GM12878 (cell line): ENCODE measurements around the gene TMEM175. TPM values are rescaled to one million over a fixed set of nuclear protein-coding genes. Genes with fewer than 3 reads are reported as not detected.

ENCODE experiments used
- CBFB ChIP-seq: IDR thresholded peaks from 2 replicates; pipeline ENCODE4 v1.6.1; 2016; ENCODE audit warnings: antibody characterized with exemption, low read depth
- CTCF ChIP-seq, 3 experiments: IDR thresholded peaks in 2 of 3; conservative IDR thresholded peaks in 1 of 3; 2 replicates each; pipeline ENCODE4 v1.5.1; 2011; ENCODE audit warnings: low read depth in 3 of 3, low read length in 3 of 3, mild to moderate bottlenecking in 3 of 3, control low read depth in 2 of 3, moderate library complexity in 2 of 3, inconsistent platforms in 1 of 3, mixed read lengths in 1 of 3; ENCODE audit not compliant: control insufficient read depth in 2 of 3, insufficient read depth in 1 of 3; ENCODE audit errors: extremely low read depth in 1 of 3
- E2F4 ChIP-seq: IDR thresholded peaks from 2 replicates; pipeline ENCODE4 v1.6.1; 2012; ENCODE audit warnings: low read depth, low read length, improper control_type of control experiment
- FOXK2 ChIP-seq: fragments of 450-650 bp; IDR thresholded peaks from 2 replicates; pipeline ENCODE4 v1.6.1; 2017; ENCODE audit warnings: mild to moderate bottlenecking, moderate library complexity
- GATAD2B ChIP-seq: fragments of 450-650 bp; conservative IDR thresholded peaks from 2 replicates; pipeline ENCODE4 v1.6.1; 2017; ENCODE audit warnings: low read depth, mild to moderate bottlenecking, moderate library complexity
- HCFC1 ChIP-seq: fragments of 150-350 bp; IDR thresholded peaks from 2 replicates; pipeline ENCODE4 v1.6.1; 2014; ENCODE audit warnings: low read length
- IKZF1 ChIP-seq: fragments of 450-650 bp; conservative IDR thresholded peaks from 2 replicates; pipeline ENCODE4 v1.6.1; 2017; ENCODE audit warnings: antibody characterized with exemption, mild to moderate bottlenecking
- IRF3 ChIP-seq: fragments of 450-650 bp; IDR thresholded peaks from 2 replicates; pipeline ENCODE4 v1.6.1; 2014; ENCODE audit warnings: mild to moderate bottlenecking
- IRF4 ChIP-seq: IDR thresholded peaks from 2 replicates; pipeline ENCODE4 v1.6.1; 2011; ENCODE audit warnings: low read depth, low read length
- MAX ChIP-seq: IDR thresholded peaks from 2 replicates; pipeline ENCODE4 v1.6.1; 2012; ENCODE audit warnings: low read depth, low read length, improper control_type of control experiment
- NFYB ChIP-seq: IDR thresholded peaks from 2 replicates; pipeline ENCODE4 v1.6.1; 2011; ENCODE audit warnings: low read depth, mild to moderate bottlenecking, low read length, improper control_type of control experiment, moderate library complexity; ENCODE audit not compliant: insufficient read depth
- NKRF ChIP-seq: fragments of 450-650 bp; conservative IDR thresholded peaks from 2 replicates; pipeline ENCODE4 v1.6.1; 2017; ENCODE audit warnings: mild to moderate bottlenecking, moderate library complexity
- POLR2AphosphoS5 ChIP-seq: IDR thresholded peaks from 2 replicates; pipeline ENCODE4 v1.6.1; 2011; ENCODE audit warnings: mild to moderate bottlenecking, low read length, inconsistent platforms
- RELA ChIP-seq: fragments of 450-650 bp; IDR thresholded peaks from 2 replicates; pipeline ENCODE4 v1.8.0; 2014; ENCODE audit warnings: borderline replicate concordance; ENCODE audit not compliant: partially characterized antibody
- SIN3A ChIP-seq: IDR thresholded peaks from 2 replicates; pipeline ENCODE4 v1.6.1; 2012; ENCODE audit warnings: low read depth, low read length, improper control_type of control experiment
- SMAD5 ChIP-seq: IDR thresholded peaks from 2 replicates; pipeline ENCODE4 v1.6.1; 2016; ENCODE audit warnings: antibody characterized with exemption, low read depth
- STAT3 ChIP-seq: IDR thresholded peaks from 2 replicates; pipeline ENCODE4 v1.6.1; 2011; ENCODE audit warnings: low read depth, low read length, improper control_type of control experiment
- SUZ12 ChIP-seq: fragments of 200-600 bp; sonication (generic); IDR thresholded peaks from one replicate; pipeline ENCODE4 v1.6.1; 2018; ENCODE audit warnings: antibody characterized with exemption, mild to moderate bottlenecking; ENCODE audit not compliant: unreplicated experiment
- TCF3 ChIP-seq: IDR thresholded peaks from 2 replicates; pipeline ENCODE4 v1.6.1; 2012; ENCODE audit warnings: low read depth, mild to moderate bottlenecking, low read length, borderline replicate concordance; ENCODE audit not compliant: insufficient read depth
- ZNF384 ChIP-seq: IDR thresholded peaks from 2 replicates; pipeline ENCODE4 v1.6.1; 2012; ENCODE audit warnings: low read depth, mild to moderate bottlenecking, low read length, improper control_type of control experiment, borderline replicate concordance
- polyA plus RNA-seq, 11 experiments: library from polyadenylated mRNA; depleted of rRNA in 4 of 11; unstranded in 6 of 11; stranded (reverse) in 5 of 11; fragments of >200 nt; fragmentation: Nextera tagmentation in 4 of 11; fragmentation: Illumina TruSeq in 1 of 11; extraction: Ambion mirVana in 4 of 11; extraction: Trizol in 1 of 11; gene quantifications; 1 replicate in 1 of 11; 2 replicates in 10 of 11; pipeline versions ENCODE4 v1.2.1 to v1.2.3, GENCODE V29; 2011 to 2016; ENCODE audit warnings: inconsistent platforms in 2 of 11, missing spikeins in 2 of 11, low read depth in 1 of 11
- total RNA-seq, 4 experiments: library from RNA; depleted of rRNA in 3 of 4; stranded (reverse); fragments of >200 nt in 3 of 4; fragmentation: Illumina TruSeq in 1 of 4; extraction: Trizol in 1 of 4; gene quantifications; 2 replicates each; pipeline versions ENCODE4 v1.2.1 to v1.2.3, GENCODE V29; 2013 to 2021

The TMEM175 gene
- total and polyA plus RNA-seq, 10 of the 15 experiments (the other 5 are each of a cell fraction or from before 2014, with no cell fraction given), result 0.11 to 39.5 (median 22.3) TPM

- no peak for TF ChIP-seq SUZ12
- TF ChIP-seq IRF4, result no peak
- TF ChIP-seq STAT3, result no peak
- TF ChIP-seq FOXK2, result no peak
- no peak for TF ChIP-seq SMAD5
- TF ChIP-seq POLR2AphosphoS5, result peak; percentile 89; the same call in 1 of the 2 replicates
- TF ChIP-seq NFYB, result no peak
- peak; percentile 68 for TF ChIP-seq HCFC1
- TF ChIP-seq SIN3A, result peak; percentile 95
- no peak for TF ChIP-seq ZNF384
- peak; percentile 78 for TF ChIP-seq MAX
- TF ChIP-seq IRF3, result 0 out of 2 replicates have a peak, but pooled peaks have one; percentile 3
- TF ChIP-seq NKRF, result peak; percentile 81
- TF ChIP-seq TCF3, result 0 out of 2 replicates have a peak, but pooled peaks have one; percentile 47
- peak; percentile 89 for TF ChIP-seq GATAD2B
- TF ChIP-seq CTCF (IDR thresholded peaks at IDR 0.05 in 2 of 3, conservative IDR thresholded peaks at IDR 0.05 in 1 of 3; ENCODE audit: control insufficient read depth in 2 of 3, extremely low read depth in 1 of 3, insufficient read depth in 1 of 3, low read depth in 3 of 3, low read length in 3 of 3), result no peak
- peak; percentile 25; the same call in 1 of the 2 replicates for TF ChIP-seq CBFB
- TF ChIP-seq RELA, result peak; percentile 73
- TF ChIP-seq E2F4, result peak; percentile 78; the same call in 1 of the 2 replicates
- peak; percentile 97 for TF ChIP-seq IKZF1
These were observed at the start of gene TMEM175, which contains the start of gene GAK (continued) for GRCh38 chr4:931960-932712.
